HepG2 (cell line): Measurements from ENCODE around the gene APPBP2. TPM values are rescaled to one million over a fixed set of nuclear protein-coding genes. Genes with fewer than 3 reads are reported as not detected.

Source experiments
- ARID2 ChIP-seq: sonication (generic); formaldehyde crosslinking; IDR thresholded peaks from 2 replicates; pipeline ENCODE4 v1.8.1; 2022; ENCODE audit warnings: mild to moderate bottlenecking, missing genetic modification reagents, borderline replicate concordance
- NCOR1 ChIP-seq: fragments of 200-600 bp; sonication (generic); IDR thresholded peaks from 2 replicates; pipeline ENCODE4 v1.7.0; 2017; ENCODE audit warnings: antibody characterized with exemption, low read length, borderline replicate concordance
- PHF21A ChIP-seq: sonication (generic); formaldehyde crosslinking; IDR thresholded peaks from 2 replicates; pipeline ENCODE4 v1.5.0; 2020; ENCODE audit warnings: mild to moderate bottlenecking, missing genetic modification reagents
- RFX5 ChIP-seq: IDR thresholded peaks from 2 replicates; pipeline ENCODE4 v1.6.1; 2011; ENCODE audit warnings: low read depth, low read length, improper control_type of control experiment
- SAFB2 ChIP-seq: sonication (generic); formaldehyde crosslinking; IDR thresholded peaks from 2 replicates; pipeline ENCODE4 v1.5.1; 2020; ENCODE audit warnings: missing genetic modification reagents, low read depth, mild to moderate bottlenecking, borderline replicate concordance
- polyA plus RNA-seq, 8 experiments: library from polyadenylated mRNA; depleted of rRNA in 3 of 8; stranded (reverse) in 7 of 8; unstranded in 1 of 8; fragments of >200 nt; fragmentation: Illumina TruSeq in 4 of 8; extraction: Trizol in 4 of 8; gene quantifications; 2 replicates each; pipeline versions ENCODE4 v1.2.1 to v1.2.3, GENCODE V29; 2011 to 2016; ENCODE audit warnings: low read depth in 4 of 8, missing spikeins in 1 of 8, mixed read lengths in 1 of 8; ENCODE audit not compliant: insufficient read depth in 1 of 8
- total RNA-seq, 5 experiments: library from RNA; depleted of rRNA; stranded (reverse); fragments of >200 nt; fragmentation: Illumina TruSeq; extraction: Trizol; gene quantifications; 2 replicates each; pipeline ENCODE4 v1.2.3, GENCODE V29; 2016; ENCODE audit warnings: low read depth in 1 of 5
- TF ChIP-seq, protein P1 (sequence below): sonication (generic); formaldehyde crosslinking; IDR thresholded peaks from 2 replicates; pipeline ENCODE4 v1.5.0; 2020; ENCODE audit warnings: missing genetic modification reagents
- TF ChIP-seq, protein P2 (sequence below): sonication (generic); formaldehyde crosslinking; IDR thresholded peaks from 2 replicates; pipeline ENCODE4 v1.4.0; 2020; ENCODE audit warnings: missing genetic modification reagents
- TF ChIP-seq, protein P3 (sequence below): sonication (generic); formaldehyde crosslinking; IDR thresholded peaks from 2 replicates; pipeline ENCODE4 v1.5.0; 2020; ENCODE audit warnings: missing genetic modification reagents

The APPBP2 gene
- total and polyA plus RNA-seq, 2 of the 13 experiments (the other 11 are each of a cell fraction or from before 2014, with no cell fraction given): 17.5 to 45.8 TPM

DNA sequence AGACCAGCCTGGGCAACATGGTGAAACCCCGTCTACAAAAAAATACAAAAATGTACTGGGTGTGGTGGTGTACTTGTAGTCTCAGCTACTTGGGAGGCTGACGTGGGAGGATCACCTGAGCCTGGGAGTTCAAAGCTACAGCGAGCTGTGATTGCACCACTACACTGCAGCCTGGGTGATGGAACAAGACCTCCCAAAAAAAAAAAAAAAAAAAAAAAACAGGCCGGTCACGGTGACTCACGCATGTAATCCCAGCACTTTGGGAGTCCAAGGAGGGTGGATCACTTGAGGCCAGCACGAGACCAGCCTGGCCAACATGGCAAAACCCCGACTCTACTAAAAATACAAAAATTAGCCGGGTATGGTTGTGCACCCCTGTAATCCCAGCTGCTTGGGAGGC, 12.7 kb upstream of the APPBP2 start (continued):
- no peak for TF ChIP-seq ARID2 (CRISPR knock-in tag)
- no peak for TF ChIP-seq RFX5
- TF ChIP-seq PHF21A: no peak
- TF ChIP-seq, protein P1, sequence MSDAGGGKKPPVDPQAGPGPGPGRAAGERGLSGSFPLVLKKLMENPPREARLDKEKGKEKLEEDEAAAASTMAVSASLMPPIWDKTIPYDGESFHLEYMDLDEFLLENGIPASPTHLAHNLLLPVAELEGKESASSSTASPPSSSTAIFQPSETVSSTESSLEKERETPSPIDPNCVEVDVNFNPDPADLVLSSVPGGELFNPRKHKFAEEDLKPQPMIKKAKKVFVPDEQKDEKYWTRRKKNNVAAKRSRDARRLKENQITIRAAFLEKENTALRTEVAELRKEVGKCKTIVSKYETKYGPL (CRISPR knock-in tag): no peak
- TF ChIP-seq, protein P2, sequence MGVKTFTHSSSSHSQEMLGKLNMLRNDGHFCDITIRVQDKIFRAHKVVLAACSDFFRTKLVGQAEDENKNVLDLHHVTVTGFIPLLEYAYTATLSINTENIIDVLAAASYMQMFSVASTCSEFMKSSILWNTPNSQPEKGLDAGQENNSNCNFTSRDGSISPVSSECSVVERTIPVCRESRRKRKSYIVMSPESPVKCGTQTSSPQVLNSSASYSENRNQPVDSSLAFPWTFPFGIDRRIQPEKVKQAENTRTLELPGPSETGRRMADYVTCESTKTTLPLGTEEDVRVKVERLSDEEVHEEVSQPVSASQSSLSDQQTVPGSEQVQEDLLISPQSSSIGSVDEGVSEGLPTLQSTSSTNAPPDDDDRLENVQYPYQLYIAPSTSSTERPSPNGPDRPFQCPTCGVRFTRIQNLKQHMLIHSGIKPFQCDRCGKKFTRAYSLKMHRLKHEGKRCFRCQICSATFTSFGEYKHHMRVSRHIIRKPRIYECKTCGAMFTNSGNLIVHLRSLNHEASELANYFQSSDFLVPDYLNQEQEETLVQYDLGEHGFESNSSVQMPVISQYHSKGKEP (CRISPR knock-in tag): no peak
- no peak for TF ChIP-seq SAFB2 (CRISPR knock-in tag)
- TF ChIP-seq, protein P3, sequence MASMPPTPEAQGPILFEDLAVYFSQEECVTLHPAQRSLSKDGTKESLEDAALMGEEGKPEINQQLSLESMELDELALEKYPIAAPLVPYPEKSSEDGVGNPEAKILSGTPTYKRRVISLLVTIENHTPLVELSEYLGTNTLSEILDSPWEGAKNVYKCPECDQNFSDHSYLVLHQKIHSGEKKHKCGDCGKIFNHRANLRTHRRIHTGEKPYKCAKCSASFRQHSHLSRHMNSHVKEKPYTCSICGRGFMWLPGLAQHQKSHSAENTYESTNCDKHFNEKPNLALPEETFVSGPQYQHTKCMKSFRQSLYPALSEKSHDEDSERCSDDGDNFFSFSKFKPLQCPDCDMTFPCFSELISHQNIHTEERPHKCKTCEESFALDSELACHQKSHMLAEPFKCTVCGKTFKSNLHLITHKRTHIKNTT (CRISPR knock-in tag): no peak
- no peak for TF ChIP-seq NCOR1
- TF ChIP-seq, all 625 proteins: peak for 0
